H1 (cell line): ENCODE measurements around the gene CXCL12. TPM values are rescaled to one million over a fixed set of nuclear protein-coding genes. Genes with fewer than 3 reads are reported as not detected.

Experiments
- CTCF ChIA-PET: fragments of 300-600 bp; sonication (Branson Sonifier 250); formaldehyde crosslinking; loops from one replicate; lab custom pipeline; 2021; ENCODE audit not compliant: partially characterized antibody; lab: Charles Lee
- POLR2A ChIA-PET: fragments of 300-600 bp; sonication (Branson Sonifier 250); formaldehyde crosslinking; loops from one replicate; lab custom pipeline; 2021; ENCODE audit warnings: inconsistent platforms; ENCODE audit not compliant: partially characterized antibody; lab: Charles Lee
- DNase-seq, 2 experiments: peaks; one replicate each; pipeline versions ENCODE4 v3.0.0 to v3.0.0-alpha.2; 2010 to 2022; ENCODE audit warnings: low spot score in 2 of 2, low read depth in 1 of 2, mixed read lengths in 1 of 2
- FAIRE-seq: peaks from 2 replicates; lab custom pipeline; 2011; peaks lifted over from hg19 to GRCh38; lab: Jason Lieb, UNC
- H2AFZ ChIP-seq: 2 replicates; pipeline ENCODE4 v1.8.1; 2012; ENCODE audit warnings: low read length, inconsistent platforms
- H2AK5ac ChIP-seq: 2 replicates; pipeline ENCODE4 v1.6.1; 2013; ENCODE audit warnings: low read depth, low read length
- H2BK120ac ChIP-seq: replicated peaks from 2 replicates; pipeline ENCODE3; 2013; ENCODE audit warnings: low read depth, low read length, inconsistent platforms
- H2BK12ac ChIP-seq: 2 replicates; pipeline ENCODE4 v1.6.1; 2013; ENCODE audit warnings: low read depth, low read length
- H2BK15ac ChIP-seq: 2 replicates; pipeline ENCODE4 v1.6.1; 2013; ENCODE audit warnings: low read length
- H2BK20ac ChIP-seq: 2 replicates; pipeline ENCODE4 v1.6.1; 2013; ENCODE audit warnings: low read length
- H2BK5ac ChIP-seq: 2 replicates; pipeline ENCODE4 v1.6.1; 2013; ENCODE audit warnings: low read depth, low read length
- H3K14ac ChIP-seq: 2 replicates; pipeline ENCODE4 v1.6.1; 2013; ENCODE audit warnings: inconsistent platforms; ENCODE audit not compliant: insufficient read length
- H3K18ac ChIP-seq: 2 replicates; pipeline ENCODE4 v1.6.1; 2013; ENCODE audit warnings: low read length; ENCODE audit errors: extremely low read depth
- H3K23ac ChIP-seq: 2 replicates; pipeline ENCODE4 v1.6.1; 2013; ENCODE audit warnings: inconsistent platforms; ENCODE audit not compliant: insufficient read length
- H3K23me2 ChIP-seq: 2 replicates; pipeline ENCODE4 v1.6.1; 2013; ENCODE audit warnings: low read depth, low read length
- H3K27ac ChIP-seq: 2 replicates; pipeline ENCODE4 v1.6.1; 2011; ENCODE audit warnings: low read depth, low read length, inconsistent platforms
- H3K27me3 ChIP-seq, 4 experiments: replicated peaks in 1 of 4; 1 replicate in 1 of 4; 2 replicates in 3 of 4; pipeline versions ENCODE4 v1.6.1 to v1.8.1; 2011 to 2013; ENCODE audit warnings: low read length in 3 of 4, mild to moderate bottlenecking in 3 of 4, inconsistent platforms in 2 of 4, mixed read lengths in 2 of 4, moderate library complexity in 1 of 4; ENCODE audit not compliant: control insufficient read depth in 3 of 4, insufficient read depth in 3 of 4; ENCODE audit errors: extremely low read depth in 1 of 4
- H3K36me3 ChIP-seq, 4 experiments: 2 replicates each; pipeline versions ENCODE4 v1.6.1 to v1.8.1; 2011 to 2013; ENCODE audit warnings: mild to moderate bottlenecking in 4 of 4, low read length in 3 of 4, moderate library complexity in 2 of 4, control low read depth in 1 of 4, inconsistent platforms in 1 of 4; ENCODE audit not compliant: insufficient read depth in 4 of 4, control insufficient read depth in 2 of 4
- H3K4ac ChIP-seq: replicated peaks from 2 replicates; pipeline ENCODE3; 2013; ENCODE audit warnings: low read length, low read depth, mixed read lengths, inconsistent platforms; ENCODE audit not compliant: insufficient read length
- H3K4me1 ChIP-seq, 4 experiments: replicated peaks in 1 of 4; 1 replicate in 1 of 4; 2 replicates in 3 of 4; pipeline versions ENCODE4 v1.6.1 to v1.8.1; 2011 to 2013; ENCODE audit warnings: low read length in 3 of 4, inconsistent platforms in 2 of 4, mixed read lengths in 1 of 4; ENCODE audit not compliant: insufficient read depth in 4 of 4, control insufficient read depth in 3 of 4
- H3K4me2 ChIP-seq, 2 experiments: 2 replicates each; pipeline versions ENCODE4 v1.6.1 to v1.8.1; 2011 to 2013; ENCODE audit warnings: low read depth in 2 of 2, low read length in 2 of 2, control low read depth in 1 of 2, inconsistent platforms in 1 of 2, mild to moderate bottlenecking in 1 of 2; ENCODE audit not compliant: insufficient read depth in 1 of 2
- H3K4me3 ChIP-seq, 4 experiments: fragments of 200-600, 300-600 bp in 1 of 4; sonication (generic), shearing (Covaris generic), sonication (Bioruptor Twin) in 1 of 4; 2 replicates each; pipeline versions ENCODE4 v1.5.1 to v1.8.1; 2011 to 2016; ENCODE audit warnings: low read length in 4 of 4, low read depth in 3 of 4, control low read depth in 2 of 4, inconsistent platforms in 2 of 4, mild to moderate bottlenecking in 2 of 4, mixed read lengths in 1 of 4, moderate library complexity in 1 of 4; ENCODE audit not compliant: insufficient read depth in 2 of 4; ENCODE audit errors: extremely low read depth in 1 of 4
- H3K56ac ChIP-seq: replicated peaks from 2 replicates; pipeline ENCODE3; 2013; ENCODE audit warnings: low read depth, mild to moderate bottlenecking, mixed read lengths, low read length, inconsistent platforms; ENCODE audit not compliant: insufficient read length
- H3K79me1 ChIP-seq: 2 replicates; pipeline ENCODE4 v1.6.1; 2013; ENCODE audit warnings: low read depth, low read length, control low read depth
- H3K79me2 ChIP-seq, 2 experiments: 2 replicates each; pipeline versions ENCODE4 v1.6.1 to v1.8.1; 2012 to 2013; ENCODE audit warnings: low read length in 2 of 2, mild to moderate bottlenecking in 2 of 2, inconsistent platforms in 1 of 2; ENCODE audit not compliant: insufficient read depth in 2 of 2, control insufficient read depth in 1 of 2
- H3K9ac ChIP-seq, 4 experiments: replicated peaks in 1 of 4; 1 replicate in 1 of 4; 2 replicates in 3 of 4; pipeline versions ENCODE4 v1.6.1 to v1.8.1; 2011 to 2013; ENCODE audit warnings: low read depth in 3 of 4, low read length in 3 of 4, control low read depth in 2 of 4, mild to moderate bottlenecking in 2 of 4, moderate library complexity in 2 of 4, inconsistent platforms in 1 of 4; ENCODE audit errors: extremely low read depth in 1 of 4
- H3K9me3 ChIP-seq, 2 experiments: 2 replicates each; pipeline versions ENCODE4 v1.6.1 to v1.8.1; 2012 to 2013; ENCODE audit warnings: mild to moderate bottlenecking in 2 of 2, moderate library complexity in 2 of 2, control low read depth in 1 of 2, inconsistent platforms in 1 of 2, low read depth in 1 of 2, low read length in 1 of 2, mixed read lengths in 1 of 2; ENCODE audit not compliant: insufficient read depth in 2 of 2
- H4K20me1 ChIP-seq, 2 experiments: replicated peaks in 1 of 2; 2 replicates each; pipeline versions ENCODE3 to v1.8.1; 2011 to 2013; ENCODE audit warnings: inconsistent platforms in 2 of 2, low read length in 2 of 2, mild to moderate bottlenecking in 1 of 2; ENCODE audit not compliant: insufficient read depth in 2 of 2, control insufficient read depth in 1 of 2
- H4K5ac ChIP-seq: 2 replicates; pipeline ENCODE4 v1.6.1; 2013; ENCODE audit warnings: low read length, low read depth, mixed read lengths, inconsistent platforms; ENCODE audit not compliant: insufficient read length
- H4K8ac ChIP-seq: 2 replicates; pipeline ENCODE4 v1.8.0; 2013; ENCODE audit warnings: mild to moderate bottlenecking, moderate library complexity, low read length, inconsistent platforms; ENCODE audit not compliant: insufficient read depth; ENCODE audit errors: extremely low read depth
- H4K91ac ChIP-seq: replicated peaks from 2 replicates; pipeline ENCODE3; 2013; ENCODE audit warnings: low read length, mixed read lengths, inconsistent platforms; ENCODE audit not compliant: insufficient read length
- ASH2L ChIP-seq: fragments of 200-600, 300-600 bp; sonication (generic); IDR thresholded peaks from one replicate; pipeline ENCODE4 v1.7.1; 2017; ENCODE audit warnings: low read length
- CBX5 ChIP-seq: fragments of 300-800, 300-1000 bp; sonication (generic); IDR thresholded peaks from 2 replicates; pipeline ENCODE4 v1.7.1; 2016; ENCODE audit warnings: antibody characterized with exemption, low read length, low read depth
- CREB1 ChIP-seq: IDR thresholded peaks from 2 replicates; pipeline ENCODE4 v1.6.1; 2012; ENCODE audit warnings: inconsistent platforms
- EP300 ChIP-seq, 2 experiments: IDR thresholded peaks; 1 replicate in 1 of 2; 2 replicates in 1 of 2; pipeline ENCODE4 v1.6.1; 2011 to 2012; ENCODE audit warnings: low read depth in 2 of 2, low read length in 2 of 2, mild to moderate bottlenecking in 2 of 2, borderline replicate concordance in 1 of 2, inconsistent platforms in 1 of 2, moderate library complexity in 1 of 2
- HDAC6 ChIP-seq: IDR thresholded peaks from one replicate; pipeline ENCODE4 v1.7.1; 2012; ENCODE audit warnings: low read depth, mild to moderate bottlenecking, inconsistent platforms, low read length, moderate library complexity
- NRF1 ChIP-seq: IDR thresholded peaks from 2 replicates; pipeline ENCODE4 v1.6.1; 2011; ENCODE audit warnings: mild to moderate bottlenecking, low read depth, low read length, improper control_type of control experiment
- SP2 ChIP-seq: IDR thresholded peaks from 2 replicates; pipeline ENCODE4 v1.6.1; 2012; ENCODE audit warnings: mild to moderate bottlenecking, low read length, inconsistent platforms
- SUZ12 ChIP-seq: fragments of 200-600 bp; sonication (generic); IDR thresholded peaks from 2 replicates; pipeline ENCODE4 v1.6.1; 2012; ENCODE audit warnings: mild to moderate bottlenecking, inconsistent platforms, low read length, moderate library complexity, mixed read lengths
- TCF12 ChIP-seq: IDR thresholded peaks from 2 replicates; pipeline ENCODE4 v1.6.1; 2011; ENCODE audit warnings: low read depth, mild to moderate bottlenecking, low read length
- WGBS, 2 experiments: shearing (Covaris generic) in 1 of 2; methylation state at CpG; one replicate each; pipeline versions ENCODE4 v1.1.6 to v1.1.7; 2013 to 2015; ENCODE audit warnings: low lambda C conversion rate in 2 of 2, mixed read lengths in 2 of 2, inconsistent platforms in 1 of 2, low coverage in 1 of 2, missing lambda C conversion rate in 1 of 2; ENCODE audit not compliant: insufficient replicate concordance in 2 of 2, insufficient coverage in 1 of 2, insufficient read length in 1 of 2; ENCODE audit errors: extremely low coverage in 1 of 2, missing lambda C conversion rate in 1 of 2; 5-methylcytosine and 5-hydroxymethylcytosine counted together
- polyA plus RNA-seq, 7 experiments: library from polyadenylated mRNA; depleted of rRNA in 3 of 7; stranded (reverse) in 5 of 7; unstranded in 2 of 7; fragments of >200 nt in 5 of 7; fragments of 200-250 nt in 2 of 7; gene quantifications; 1 replicate in 5 of 7; 2 replicates in 1 of 7; 4 replicates in 1 of 7; pipeline versions ENCODE4 v1.2.1 to v1.2.3, GENCODE V29; 2011 to 2013; ENCODE audit warnings: missing spikeins in 2 of 7, mixed read lengths in 2 of 7
- total RNA-seq: library from RNA; stranded (reverse); fragmentation: NEBNext Ultra II Directional; extraction: Animal tissue kit (Norgen Biotek cat#: 25700); gene quantifications from 2 replicates; pipeline ENCODE4 v1.2.1, GENCODE V29; 2021
- TF ChIP-seq, protein P1 (sequence below): IDR thresholded peaks from 2 replicates; pipeline ENCODE4 v1.6.1; 2011; ENCODE audit warnings: low read length, improper control_type of control experiment

The CXCL12 gene
- total and polyA plus RNA-seq, 2 of the 8 experiments (the other 6 are each of a cell fraction or from before 2014, with no cell fraction given), result 51.4 to 53.8 TPM

DNA sequence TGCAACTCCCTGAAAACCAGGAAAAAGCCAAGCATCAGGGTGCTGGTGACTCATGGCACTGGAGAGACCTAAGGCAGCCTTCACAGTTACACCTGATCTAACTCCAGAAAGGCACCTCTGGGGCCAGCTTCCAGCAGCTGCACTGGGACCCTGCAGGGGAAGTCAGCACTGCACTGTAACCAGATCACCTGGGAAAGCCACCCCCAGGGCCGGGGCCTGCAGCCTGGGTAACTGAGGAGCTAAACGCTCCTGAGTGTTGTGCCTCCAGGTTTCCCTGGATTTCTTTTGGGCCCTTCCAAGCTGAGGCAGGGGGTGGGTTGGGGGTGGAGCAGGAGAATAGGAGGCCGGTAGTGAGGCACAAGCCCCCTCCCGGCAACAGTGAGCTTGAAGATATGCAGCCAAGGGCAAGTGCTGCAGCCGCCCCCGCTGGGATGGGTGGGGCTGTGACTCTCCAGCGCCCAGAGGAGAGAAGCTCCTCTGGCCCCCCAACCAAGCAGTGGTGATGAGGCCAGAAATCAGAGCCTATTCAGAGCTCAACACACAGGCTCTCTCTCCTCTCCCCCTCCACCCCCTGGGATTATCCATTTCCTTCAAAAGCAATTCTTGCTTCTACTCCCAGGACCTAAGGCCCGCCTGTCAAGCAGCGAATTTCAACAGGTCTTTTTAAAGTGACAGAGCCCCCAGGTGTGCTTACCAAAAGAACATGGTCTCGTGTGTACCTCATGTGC lies 2.6 kb downstream of the CXCL12 start:
- no peak for DNase-seq
- TF ChIP-seq CREB1, result no peak
- TF ChIP-seq, protein P1, sequence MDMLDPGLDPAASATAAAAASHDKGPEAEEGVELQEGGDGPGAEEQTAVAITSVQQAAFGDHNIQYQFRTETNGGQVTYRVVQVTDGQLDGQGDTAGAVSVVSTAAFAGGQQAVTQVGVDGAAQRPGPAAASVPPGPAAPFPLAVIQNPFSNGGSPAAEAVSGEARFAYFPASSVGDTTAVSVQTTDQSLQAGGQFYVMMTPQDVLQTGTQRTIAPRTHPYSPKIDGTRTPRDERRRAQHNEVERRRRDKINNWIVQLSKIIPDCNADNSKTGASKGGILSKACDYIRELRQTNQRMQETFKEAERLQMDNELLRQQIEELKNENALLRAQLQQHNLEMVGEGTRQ, result no peak
- no peak for TF ChIP-seq CBX5
- TF ChIP-seq NRF1, result no peak
- no peak for TF ChIP-seq SP2
- TF ChIP-seq ASH2L, result peak; percentile 48
- TF ChIP-seq HDAC6, result no peak
- no peak for TF ChIP-seq SUZ12
- TF ChIP-seq EP300 (IDR thresholded peaks at IDR 0.05; ENCODE audit: borderline replicate concordance in 1 of 2, low read depth in 2 of 2, low read length in 2 of 2), result peak in 1 of 2 experiments; percentile 22; a peak in 1 of 3 replicates
- no peak for TF ChIP-seq TCF12

More for the DNA sequence above, 2.6 kb downstream of the CXCL12 start:
- H2BK20ac ChIP-seq, result peak overlapping the region; percentile 95; the same call in 1 of the 2 replicates
- no peaks in the 10 kb centered on the region; a peak in 1 of 4 replicates for H3K9me3 ChIP-seq
- H4K20me1 ChIP-seq, result peaks cover 0 to 13% of the 10 kb centered on the region in 2 experiments
- H3K27ac ChIP-seq, result no peak overlapping the region
- CTCF ChIA-PET, result interaction anchor here (0.5 to 3.1 kb wide), 24 partner anchors 11 to 699 kb away, joined by 3 to 11 read pairs (median 5); no protein-coding TSS in a partner anchor
- H3K79me1 ChIP-seq, result peaks cover 10% of the 10 kb centered on the region
- H3K18ac ChIP-seq, result peak overlapping the region; percentile 64
- no peak overlapping the region for H3K14ac ChIP-seq
- H2BK120ac ChIP-seq, result peak overlapping the region; percentile 12
- H2BK5ac ChIP-seq, result peak overlapping the region; percentile 92; the same call in 1 of the 2 replicates
- peaks cover 6 to 53% of the 10 kb centered on the region in 2 experiments; a peak in 2 of 4 replicates for H3K79me2 ChIP-seq
- H2BK15ac ChIP-seq, result no peak overlapping the region
- H4K8ac ChIP-seq, result no peak overlapping the region; the same call in 1 of the 2 replicates
- 4% methylated on average over 9 of the region's 10 CpGs; no CpG with 5 or more reads in 1 of the 2 experiments for WGBS, 2 experiments
- no peak overlapping the region for H4K5ac ChIP-seq
- peaks cover 19 to 47% (median 28%) of the 10 kb centered on the region in 4 experiments for H3K4me1 ChIP-seq
- peak overlapping the region; percentile 29 to 83 (median 60); a peak in 7 of 8 replicates for H3K4me3 ChIP-seq
- peak overlapping the region in 1 of 4 experiments; percentile 48; a peak in 1 of 7 replicates for H3K9ac ChIP-seq
- H3K23me2 ChIP-seq, result peaks cover 34% of the 10 kb centered on the region; the same call in 1 of the 2 replicates
- POLR2A ChIA-PET, result interaction anchor here (0.6 to 6.5 kb wide), 11 partner anchors 12 to 693 kb away, joined by 3 to 60 read pairs (median 3); no protein-coding TSS in a partner anchor
- H3K27me3 ChIP-seq, result peaks cover 2 to 33% (median 26%) of the 10 kb centered on the region in 4 experiments
- H3K36me3 ChIP-seq, result peaks cover 0 to 34% (median 10%) of the 10 kb centered on the region in 4 experiments; a peak in 6 of 8 replicates
- H3K56ac ChIP-seq, result no peak overlapping the region
- no peak overlapping the region for H2AK5ac ChIP-seq
- no peak overlapping the region for H3K4ac ChIP-seq
- H2AFZ ChIP-seq, result no peak overlapping the region
- no peak overlapping the region for H3K23ac ChIP-seq
- H2BK12ac ChIP-seq, result peak overlapping the region; percentile 88; the same call in 1 of the 2 replicates
- FAIRE-seq, result no peak
- H4K91ac ChIP-seq, result peak overlapping the region; percentile 32
- H3K4me2 ChIP-seq, result peak overlapping the region; percentile 97 to 98
